Erythroblast (primary cell): ENCODE results near the gene FILIP1L.

Source experiments
- GATA1 ChIP-seq: IDR thresholded peaks from 2 replicates; pipeline ENCODE4 v1.6.1; 2011; ENCODE audit warnings: low read depth, mild to moderate bottlenecking, control low read depth, low read length, moderate library complexity
- POLR2A ChIP-seq: IDR thresholded peaks from 2 replicates; pipeline ENCODE4 v1.6.1; 2011; ENCODE audit warnings: mild to moderate bottlenecking, low read length

GRCh38 chr3:99877031-99877579 lies 237.2 kb downstream of the FILIP1L start:
- TF ChIP-seq POLR2A (no peak), GATA1 (no peak)
